ENCODE results near the gene BRIP1.

- TF ChIP-seq CTCF (IDR thresholded peaks at IDR 0.05) (no peak), POLR2A (IDR thresholded peaks at IDR 0.05; ENCODE audit: low read length) (no peak), BHLHE40 (IDR thresholded peaks at IDR 0.05; ENCODE audit: low read depth, low read length) (no peak), JUN (IDR thresholded peaks at IDR 0.05) (no peak), REST (IDR thresholded peaks at IDR 0.05) (no peak), MAFK (IDR thresholded peaks at IDR 0.05; ENCODE audit: partially characterized antibody) (no peak), POLR2AphosphoS2 (conservative IDR thresholded peaks at IDR 0.05; ENCODE audit: low read length) (no peak), KDM1A (IDR thresholded peaks at IDR 0.05; ENCODE audit: low read depth) (no peak), RFX5 (IDR thresholded peaks at IDR 0.05) (no peak), CHD2 (IDR thresholded peaks at IDR 0.05; ENCODE audit: low read length, partially characterized antibody) (no peak)
- TF ChIP-seq, protein P1, sequence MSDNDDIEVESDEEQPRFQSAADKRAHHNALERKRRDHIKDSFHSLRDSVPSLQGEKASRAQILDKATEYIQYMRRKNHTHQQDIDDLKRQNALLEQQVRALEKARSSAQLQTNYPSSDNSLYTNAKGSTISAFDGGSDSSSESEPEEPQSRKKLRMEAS (IDR thresholded peaks at IDR 0.05): no peak
Observed at GRCh38 chr17:61669522-61669921, 193.8 kb downstream of the BRIP1 start.
